ENCODE data around the gene MAP1LC3B2.

MAP1LC3B2 gene

DNA sequence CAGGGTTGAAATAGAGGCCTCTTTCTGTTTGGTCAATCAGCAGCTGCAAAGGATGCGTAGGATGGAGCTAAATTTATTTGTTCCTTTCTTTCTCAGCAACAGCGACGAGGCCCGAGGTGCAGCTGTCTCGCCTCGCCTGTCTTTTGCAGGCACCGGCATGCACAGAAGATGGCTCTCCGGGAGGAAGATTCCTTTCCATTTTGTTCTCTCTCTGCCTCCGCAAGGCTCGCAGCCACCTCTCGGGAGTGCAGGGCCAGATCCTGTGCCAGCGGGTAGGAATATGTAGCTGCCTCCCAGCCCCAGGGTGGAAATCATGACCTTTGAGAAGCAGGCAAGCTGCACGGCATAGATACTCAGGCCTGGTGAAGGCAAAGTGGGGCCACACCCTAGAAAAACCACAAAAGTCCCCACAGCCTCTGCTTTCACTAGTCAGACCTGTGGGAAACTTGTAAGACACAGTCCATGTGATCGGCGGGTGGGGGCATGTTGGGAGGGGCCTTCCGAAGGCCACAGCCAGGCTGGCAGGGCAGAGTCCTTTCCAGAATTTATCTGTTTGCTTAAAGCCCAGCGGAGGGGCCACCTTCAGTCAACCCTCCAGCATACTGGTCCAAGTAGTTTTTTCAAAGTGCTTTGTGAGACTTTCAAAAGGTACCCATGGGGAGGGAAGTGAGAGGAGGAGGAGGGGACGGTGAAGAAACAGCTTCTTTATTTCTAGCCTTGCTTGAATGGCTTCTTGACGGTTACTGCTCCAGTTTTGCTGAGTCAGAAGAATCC lies at the start of gene MAP1LC3B2:
Gene MAP1LC3B2 (plus strand): TSS at position 220 of the 774 bp plus-strand sequence. CDS start 16,562 bp downstream, outside the sequence.
- TF ChIP-seq CTCF (IDR thresholded peaks at IDR 0.05; ENCODE audit: low read length) = no peak
- TF ChIP-seq EZH2 (IDR thresholded peaks at IDR 0.05; ENCODE audit: borderline replicate concordance, low read length) = no peak
- Histone ChIP-seq H3K9ac (ENCODE audit: low read length) (peak within 1 kb of the TSS; percentile 55), H3K36me3 (ENCODE audit: insufficient read depth, low read length) (no peaks in the 10 kb centered on the region), H3K9me3 (ENCODE audit: low read length) (0 out of 2 replicates have a peak, but pooled peaks cover 2% of the 10 kb centered on the region), H4K20me1 (ENCODE audit: insufficient read depth, low read length) (no peaks in the 10 kb centered on the region), H3K4me2 (ENCODE audit: low read length) (peak within 1 kb of the TSS; percentile 81), H3K79me2 (ENCODE audit: insufficient read depth, low read length) (no peaks in the 10 kb centered on the region), H3K4me3 (ENCODE audit: low read depth, low read length, poor library complexity, severe bottlenecking) (peak within 1 kb of the TSS; percentile 46), H3K27me3 (ENCODE audit: insufficient read depth, low read length) (no peaks in the 10 kb centered on the region; the same call in 1 of the 2 replicates), H3K27ac (ENCODE audit: low read depth, low read length, poor library complexity, severe bottlenecking) (peak within 1 kb of the TSS; percentile 96), H2AFZ (ENCODE audit: low read length) (peak within 1 kb of the TSS; percentile 3; the same call in 1 of the 2 replicates), H3K9me2 (ENCODE audit: low read depth, low read length) (no peaks in the 10 kb centered on the region), H3K4me1 (ENCODE audit: insufficient read depth, low read length, severe bottlenecking) (peaks cover 24% of the 10 kb centered on the region), H3F3A (ENCODE audit: insufficient read depth, low read length) (no peaks in the 10 kb centered on the region; the same call in 1 of the 2 replicates)

GRCh38 chr12:116513944-116514343 lies 45.2 kb upstream of the MAP1LC3B2 start:
- Histone ChIP-seq H3K79me2 (ENCODE audit: insufficient read depth, low read length) (no peaks in the 10 kb centered on the region), H3F3A (ENCODE audit: insufficient read depth, low read length) (no peaks in the 10 kb centered on the region), H3K4me1 (ENCODE audit: insufficient read depth, low read length, severe bottlenecking) (no peaks in the 10 kb centered on the region), H3K27ac (ENCODE audit: low read depth, low read length, poor library complexity, severe bottlenecking) (no peak overlapping the region), H3K9me3 (ENCODE audit: low read length) (no peaks in the 10 kb centered on the region), H3K9ac (ENCODE audit: low read length) (no peak overlapping the region), H3K4me2 (ENCODE audit: low read length) (no peak overlapping the region), H3K27me3 (ENCODE audit: insufficient read depth, low read length) (no peaks in the 10 kb centered on the region; the same call in 1 of the 2 replicates), H4K20me1 (ENCODE audit: insufficient read depth, low read length) (no peaks in the 10 kb centered on the region), H2AFZ (ENCODE audit: low read length) (no peak overlapping the region), H3K4me3 (ENCODE audit: low read depth, low read length, poor library complexity, severe bottlenecking) (no peak overlapping the region), H3K36me3 (ENCODE audit: insufficient read depth, low read length) (no peaks in the 10 kb centered on the region), H3K9me2 (ENCODE audit: low read depth, low read length) (no peaks in the 10 kb centered on the region)
- TF ChIP-seq EZH2 (IDR thresholded peaks at IDR 0.05; ENCODE audit: borderline replicate concordance, low read length) (no peak), CTCF (IDR thresholded peaks at IDR 0.05; ENCODE audit: low read length) (no peak)

GRCh38 chr12:116515684-116516083 lies 43.5 kb upstream of the MAP1LC3B2 start:
- no peak overlapping the region for H2AFZ ChIP-seq (ENCODE audit: low read length)
- TF ChIP-seq EZH2 (IDR thresholded peaks at IDR 0.05; ENCODE audit: borderline replicate concordance, low read length) (no peak), CTCF (IDR thresholded peaks at IDR 0.05; ENCODE audit: low read length) (no peak)
- H3K79me2 ChIP-seq (ENCODE audit: insufficient read depth, low read length) = no peaks in the 10 kb centered on the region
- no peak overlapping the region for H3K4me3 ChIP-seq (ENCODE audit: low read depth, low read length, poor library complexity, severe bottlenecking)
- no peak overlapping the region for H3K9ac ChIP-seq (ENCODE audit: low read length)
- no peaks in the 10 kb centered on the region for H3K9me3 ChIP-seq (ENCODE audit: low read length)
- no peaks in the 10 kb centered on the region; the same call in 1 of the 2 replicates for H3K27me3 ChIP-seq (ENCODE audit: insufficient read depth, low read length)
- no peaks in the 10 kb centered on the region for H4K20me1 ChIP-seq (ENCODE audit: insufficient read depth, low read length)
- H3K27ac ChIP-seq (ENCODE audit: low read depth, low read length, poor library complexity, severe bottlenecking) = no peak overlapping the region
- H3K4me2 ChIP-seq (ENCODE audit: low read length) = no peak overlapping the region
- H3K36me3 ChIP-seq (ENCODE audit: insufficient read depth, low read length) = no peaks in the 10 kb centered on the region
- H3F3A ChIP-seq (ENCODE audit: insufficient read depth, low read length) = no peaks in the 10 kb centered on the region
- no peaks in the 10 kb centered on the region for H3K9me2 ChIP-seq (ENCODE audit: low read depth, low read length)
- H3K4me1 ChIP-seq (ENCODE audit: insufficient read depth, low read length, severe bottlenecking) = no peaks in the 10 kb centered on the region

Measured in OCI-LY1 (cell line).